IMR-90 (cell line): ENCODE results near the gene TTC23L. TPM values are rescaled to one million over a fixed set of nuclear protein-coding genes. Genes with fewer than 3 reads are reported as not detected.

Source experiments
- ATAC-seq: fragments of 200-7000 bp; cut with Tn5 transposase; 2 replicates; pipeline ENCODE4 v1.9.1; 2020; ENCODE audit warnings: low read depth, mild to moderate bottlenecking, moderate library complexity
- BruUV-seq: library from RNA; stranded (reverse); fragments of 400-500 nt; replicated peaks from 2 replicates; lab custom pipeline; 2021; lab: Mats Ljungman, UMichigan
- CTCF ChIA-PET: fragments of 300-600 bp; formaldehyde crosslinking; extraction: SDS; loops from one replicate; lab custom pipeline; 2021; ENCODE audit warnings: antibody characterized with exemption; lab: Yijun Ruan, JAX
- POLR2A ChIA-PET: fragments of 300-600 bp; sonication (Branson Sonifier 250); formaldehyde crosslinking; loops from one replicate; lab custom pipeline; 2022; ENCODE audit warnings: antibody characterized with exemption; ENCODE audit not compliant: unreplicated experiment; lab: Charles Lee
- DNase-seq: peaks from one replicate; pipeline ENCODE4 v3.0.0; 2013
- H2AFZ ChIP-seq: replicated peaks from 2 replicates; pipeline ENCODE3; 2013; ENCODE audit warnings: low read length, mild to moderate bottlenecking; ENCODE audit not compliant: poor library complexity
- H2AK5ac ChIP-seq: 2 replicates; pipeline ENCODE4 v1.6.1; 2013; ENCODE audit warnings: low read depth, low read length, inconsistent platforms
- H2AK9ac ChIP-seq: replicated peaks from 2 replicates; pipeline ENCODE3; 2013; ENCODE audit warnings: mild to moderate bottlenecking, low read depth, low read length, moderate library complexity; ENCODE audit not compliant: poor library complexity
- H2BK120ac ChIP-seq: 2 replicates; pipeline ENCODE4 v1.6.1; 2013; ENCODE audit warnings: low read depth, low read length, inconsistent platforms
- H2BK15ac ChIP-seq: 3 replicates; pipeline ENCODE4 v1.6.1; 2013; ENCODE audit warnings: low read depth, low read length, inconsistent platforms
- H2BK20ac ChIP-seq: 2 replicates; pipeline ENCODE4 v1.6.1; 2013; ENCODE audit warnings: low read depth, mild to moderate bottlenecking, inconsistent platforms, low read length, moderate library complexity
- H2BK5ac ChIP-seq: 2 replicates; pipeline ENCODE4 v1.6.1; 2013; ENCODE audit warnings: mild to moderate bottlenecking, low read depth, low read length, inconsistent platforms; ENCODE audit not compliant: poor library complexity, severe bottlenecking
- H3K14ac ChIP-seq: replicated peaks from 2 replicates; pipeline ENCODE4 v1.6.1; 2013; ENCODE audit warnings: low read depth, low read length, inconsistent platforms
- H3K18ac ChIP-seq: 2 replicates; pipeline ENCODE4 v1.6.1; 2013; ENCODE audit warnings: low read depth, low read length, control low read depth
- H3K23ac ChIP-seq: 2 replicates; pipeline ENCODE4 v1.6.1; 2013; ENCODE audit warnings: low read depth, low read length, inconsistent platforms
- H3K27ac ChIP-seq: 2 replicates; pipeline ENCODE4 v1.5.1; 2013; ENCODE audit warnings: mild to moderate bottlenecking, control low read depth, low read length; ENCODE audit not compliant: insufficient read depth
- H3K27me3 ChIP-seq: 2 replicates; pipeline ENCODE4 v1.6.1; 2013; ENCODE audit warnings: low read length; ENCODE audit not compliant: control insufficient read depth, insufficient read depth
- H3K36me3 ChIP-seq: 2 replicates; pipeline ENCODE4 v1.6.1; 2013; ENCODE audit warnings: low read length, mixed read lengths; ENCODE audit not compliant: control insufficient read depth, insufficient read depth
- H3K4ac ChIP-seq: 2 replicates; pipeline ENCODE4 v1.6.1; 2013; ENCODE audit warnings: low read depth, low read length, inconsistent platforms
- H3K4me1 ChIP-seq: 2 replicates; pipeline ENCODE4 v1.6.1; 2013; ENCODE audit warnings: low read length, mixed read lengths; ENCODE audit not compliant: control insufficient read depth, insufficient read depth
- H3K4me2 ChIP-seq: 2 replicates; pipeline ENCODE4 v1.6.1; 2013; ENCODE audit warnings: low read depth, mild to moderate bottlenecking, control low read depth, low read length, moderate library complexity
- H3K4me3 ChIP-seq: 2 replicates; pipeline ENCODE4 v1.5.1; 2013; ENCODE audit warnings: low read depth, mild to moderate bottlenecking, control low read depth, low read length, moderate library complexity; ENCODE audit not compliant: insufficient read depth
- H3K56ac ChIP-seq: 2 replicates; pipeline ENCODE4 v1.6.1; 2013; ENCODE audit warnings: low read length, inconsistent platforms; ENCODE audit not compliant: insufficient read depth; ENCODE audit errors: extremely low read depth
- H3K79me1 ChIP-seq, 2 experiments: 2 replicates each; pipeline ENCODE4 v1.6.1; 2013; ENCODE audit warnings: low read length in 2 of 2, inconsistent platforms in 1 of 2, low read depth in 1 of 2
- H3K9ac ChIP-seq: 2 replicates; pipeline ENCODE4 v1.6.1; 2013; ENCODE audit warnings: low read depth, low read length, control low read depth
- H3K9me1 ChIP-seq: 2 replicates; pipeline ENCODE4 v1.6.1; 2013; ENCODE audit warnings: low read length, inconsistent platforms; ENCODE audit not compliant: insufficient read depth
- H3K9me3 ChIP-seq: 2 replicates; pipeline ENCODE4 v1.6.1; 2013; ENCODE audit warnings: low read length; ENCODE audit not compliant: control insufficient read depth, insufficient read depth
- H4K20me1 ChIP-seq: 2 replicates; pipeline ENCODE4 v1.6.1; 2013; ENCODE audit warnings: low read length, inconsistent platforms; ENCODE audit not compliant: insufficient read depth
- H4K5ac ChIP-seq: 2 replicates; pipeline ENCODE4 v1.6.1; 2013; ENCODE audit warnings: mild to moderate bottlenecking, low read depth, low read length, control low read depth
- H4K8ac ChIP-seq, 2 experiments: 2 replicates each; pipeline ENCODE4 v1.6.1; 2013; ENCODE audit warnings: low read depth in 2 of 2, low read length in 2 of 2, control low read depth in 1 of 2, inconsistent platforms in 1 of 2
- H4K91ac ChIP-seq: 2 replicates; pipeline ENCODE4 v1.6.1; 2013; ENCODE audit warnings: low read depth, low read length, inconsistent platforms; ENCODE audit not compliant: insufficient read depth
- BHLHE40 ChIP-seq: fragments of 150-350 bp; IDR thresholded peaks from 2 replicates; pipeline ENCODE4 v1.6.1; 2016; ENCODE audit warnings: mild to moderate bottlenecking, low read depth, low read length
- CEBPB ChIP-seq: IDR thresholded peaks from 2 replicates; pipeline ENCODE4 v1.6.1; 2012; ENCODE audit warnings: low read depth, low read length, improper control_type of control experiment
- CHD1 ChIP-seq: IDR thresholded peaks from 2 replicates; pipeline ENCODE4 v1.6.1; 2012; ENCODE audit warnings: low read depth, low read length, improper control_type of control experiment
- FOS ChIP-seq: fragments of 150-350 bp; IDR thresholded peaks from 2 replicates; pipeline ENCODE4 v1.6.1; 2016; ENCODE audit warnings: low read depth, low read length
- MAFK ChIP-seq: IDR thresholded peaks from 2 replicates; pipeline ENCODE4 v1.6.1; 2012; ENCODE audit warnings: low read depth, low read length, improper control_type of control experiment
- MAZ ChIP-seq: IDR thresholded peaks from 2 replicates; pipeline ENCODE4 v1.6.1; 2012; ENCODE audit warnings: low read depth, mild to moderate bottlenecking, low read length, improper control_type of control experiment, moderate library complexity, borderline replicate concordance
- MXI1 ChIP-seq: IDR thresholded peaks from 2 replicates; pipeline ENCODE4 v1.6.1; 2012; ENCODE audit warnings: low read depth, mild to moderate bottlenecking, low read length, moderate library complexity, borderline replicate concordance
- NFE2L2 ChIP-seq: fragments of 150-350 bp; IDR thresholded peaks from 2 replicates; pipeline ENCODE4 v1.6.1; 2016; ENCODE audit warnings: low read depth, mild to moderate bottlenecking, low read length
- POLR2A ChIP-seq: IDR thresholded peaks from 2 replicates; pipeline ENCODE4 v1.6.1; 2012; ENCODE audit warnings: mild to moderate bottlenecking, low read depth, low read length
- RAD21 ChIP-seq: IDR thresholded peaks from 2 replicates; pipeline ENCODE4 v1.6.1; 2012; ENCODE audit warnings: low read length, improper control_type of control experiment
- RCOR1 ChIP-seq: IDR thresholded peaks from 2 replicates; pipeline ENCODE4 v1.6.1; 2012; ENCODE audit warnings: mild to moderate bottlenecking, low read length, improper control_type of control experiment; ENCODE audit not compliant: insufficient replicate concordance
- RFX5 ChIP-seq: IDR thresholded peaks from 2 replicates; pipeline ENCODE4 v1.8.0; 2012; ENCODE audit warnings: low read depth, mild to moderate bottlenecking, low read length, moderate library complexity
- SMC3 ChIP-seq: fragments of 150-350 bp; IDR thresholded peaks from 2 replicates; pipeline ENCODE4 v1.6.1; 2016; ENCODE audit warnings: low read depth, mild to moderate bottlenecking, antibody characterized with exemption, low read length, moderate library complexity
- USF2 ChIP-seq: fragments of 150-350 bp; IDR thresholded peaks from 2 replicates; pipeline ENCODE4 v1.6.1; 2017; ENCODE audit warnings: mild to moderate bottlenecking, antibody characterized with exemption, low read length, low read depth
- WGBS, 2 experiments: methylation state at CpG; one replicate each; pipeline versions ENCODE4 v1.1.5 to v1.1.7; 2013; ENCODE audit warnings: missing lambda C conversion rate in 2 of 2; ENCODE audit not compliant: insufficient read length in 1 of 2; ENCODE audit errors: extremely low coverage in 2 of 2; 5-methylcytosine and 5-hydroxymethylcytosine counted together
- dilution Hi-C: fragments of 300-500 bp; cut with HindIII; formaldehyde crosslinking; loops from one replicate; pipeline ENCODE4 v1.14.3; 2018; ENCODE audit warnings: low sequenced_read_pairs; ENCODE audit not compliant: unreplicated experiment
- in situ Hi-C: fragments of 300-500 bp; cut with MboI; formaldehyde crosslinking; loops from 3 replicates; pipeline ENCODE4 v1.14.3; 2019; ENCODE audit warnings: low sequenced_read_pairs, inconsistent platforms, mixed read lengths
- intact Hi-C: fragments of 100-400 bp; cut with micrococcal nuclease; formaldehyde crosslinking; loops from 2 replicates; pipeline ENCODE4 v1.10.0; 2022
- polyA plus RNA-seq, 3 experiments: library from polyadenylated mRNA; depleted of rRNA; stranded (reverse); fragments of >200 nt; gene quantifications; 2 replicates each; pipeline ENCODE4 v1.2.3, GENCODE V29; 2012; ENCODE audit warnings: low replicate concordance in 1 of 3
- total RNA-seq: library from RNA; depleted of rRNA; stranded (reverse); fragments of >200 nt; gene quantifications from 2 replicates; pipeline ENCODE4 v1.2.3, GENCODE V29; 2012
- TF ChIP-seq, protein P1 (sequence below): conservative IDR thresholded peaks from 2 replicates; pipeline ENCODE4 v1.5.1; 2012; ENCODE audit warnings: mild to moderate bottlenecking, low read depth, low read length, improper control_type of control experiment
- TF ChIP-seq, protein P2 (sequence below): fragments of 150-350 bp; IDR thresholded peaks from 2 replicates; pipeline ENCODE4 v1.6.1; 2016; ENCODE audit warnings: low read depth, mild to moderate bottlenecking, low read length, moderate library complexity, borderline replicate concordance

Gene TTC23L
- total and polyA plus RNA-seq, 2 of the 4 experiments (the other 2 are of a cell fraction), result under 0.01 TPM; not detected in 1

- Histone ChIP-seq H3K9me3 (no peaks in the 10 kb centered on the region), H3K4ac (no peak overlapping the region), H2AK9ac (no peak overlapping the region), H2BK120ac (no peak overlapping the region), H3K27me3 (no peaks in the 10 kb centered on the region), H4K8ac (no peak overlapping the region), H3K56ac (no peak overlapping the region), H3K23ac (no peak overlapping the region), H3K9me1 (no peaks in the 10 kb centered on the region), H2AFZ (no peak overlapping the region), H3K9ac (no peak overlapping the region), H3K4me2 (no peak overlapping the region), H2BK5ac (no peak overlapping the region), H4K5ac (no peak overlapping the region), H3K14ac (no peak overlapping the region), H3K4me3 (no peak overlapping the region), H4K91ac (no peak overlapping the region), H2BK15ac (no peak overlapping the region), H3K27ac (no peak overlapping the region), H3K4me1 (no peaks in the 10 kb centered on the region), H4K20me1 (no peaks in the 10 kb centered on the region), H3K18ac (no peak overlapping the region), H3K79me1 (peaks cover 0 to 4% of the 10 kb centered on the region in 2 experiments; a peak in 1 of 4 replicates), H2AK5ac (no peak overlapping the region), H3K36me3 (peaks cover 31% of the 10 kb centered on the region), H2BK20ac (no peak overlapping the region)
- no peak for DNase-seq
- no peak for ATAC-seq
- CTCF ChIA-PET, result interaction anchor here (1.0 kb wide), 1 partner anchor 14 kb away, joined by 5 read pairs; no protein-coding TSS in a partner anchor
- POLR2A ChIA-PET, result interaction anchor here (0.6 kb wide), 1 partner anchor 186 kb away, joined by 4 read pairs; no protein-coding TSS in a partner anchor
- intact Hi-C loops (no loop called here), in situ Hi-C loops (no loop called here), dilution Hi-C loops (no loop called here)
- TF ChIP-seq SMC3 (no peak), MAFK (no peak), RFX5 (no peak), CHD1 (no peak), NFE2L2 (no peak), RAD21 (no peak), MAZ (no peak), CEBPB (no peak), RCOR1 (no peak), FOS (no peak), USF2 (no peak), MXI1 (no peak), BHLHE40 (no peak), POLR2A (no peak)
- TF ChIP-seq, protein P1, sequence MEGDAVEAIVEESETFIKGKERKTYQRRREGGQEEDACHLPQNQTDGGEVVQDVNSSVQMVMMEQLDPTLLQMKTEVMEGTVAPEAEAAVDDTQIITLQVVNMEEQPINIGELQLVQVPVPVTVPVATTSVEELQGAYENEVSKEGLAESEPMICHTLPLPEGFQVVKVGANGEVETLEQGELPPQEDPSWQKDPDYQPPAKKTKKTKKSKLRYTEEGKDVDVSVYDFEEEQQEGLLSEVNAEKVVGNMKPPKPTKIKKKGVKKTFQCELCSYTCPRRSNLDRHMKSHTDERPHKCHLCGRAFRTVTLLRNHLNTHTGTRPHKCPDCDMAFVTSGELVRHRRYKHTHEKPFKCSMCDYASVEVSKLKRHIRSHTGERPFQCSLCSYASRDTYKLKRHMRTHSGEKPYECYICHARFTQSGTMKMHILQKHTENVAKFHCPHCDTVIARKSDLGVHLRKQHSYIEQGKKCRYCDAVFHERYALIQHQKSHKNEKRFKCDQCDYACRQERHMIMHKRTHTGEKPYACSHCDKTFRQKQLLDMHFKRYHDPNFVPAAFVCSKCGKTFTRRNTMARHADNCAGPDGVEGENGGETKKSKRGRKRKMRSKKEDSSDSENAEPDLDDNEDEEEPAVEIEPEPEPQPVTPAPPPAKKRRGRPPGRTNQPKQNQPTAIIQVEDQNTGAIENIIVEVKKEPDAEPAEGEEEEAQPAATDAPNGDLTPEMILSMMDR, result no peak
- TF ChIP-seq, protein P2, sequence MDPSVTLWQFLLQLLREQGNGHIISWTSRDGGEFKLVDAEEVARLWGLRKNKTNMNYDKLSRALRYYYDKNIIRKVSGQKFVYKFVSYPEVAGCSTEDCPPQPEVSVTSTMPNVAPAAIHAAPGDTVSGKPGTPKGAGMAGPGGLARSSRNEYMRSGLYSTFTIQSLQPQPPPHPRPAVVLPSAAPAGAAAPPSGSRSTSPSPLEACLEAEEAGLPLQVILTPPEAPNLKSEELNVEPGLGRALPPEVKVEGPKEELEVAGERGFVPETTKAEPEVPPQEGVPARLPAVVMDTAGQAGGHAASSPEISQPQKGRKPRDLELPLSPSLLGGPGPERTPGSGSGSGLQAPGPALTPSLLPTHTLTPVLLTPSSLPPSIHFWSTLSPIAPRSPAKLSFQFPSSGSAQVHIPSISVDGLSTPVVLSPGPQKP, result no peak
- no CpG with 5 or more reads among the region's 2 CpGs for WGBS, 2 experiments
- no TSS peak for BruUV-seq
Observed at GRCh38 chr5:34944044-34944443, 105.1 kb downstream of the TTC23L start.
